RWPE1 (cell line): ENCODE data around the gene CTAG1B.
"Not testable (repeated sequence)": the region's sequence is repeated elsewhere in the genome, so short reads cannot be mapped to it uniquely, and the experiment has no call there.

ENCODE experiments used
- CTCF ChIA-PET: fragments of 350-600 bp; sonication (Branson Sonifier 250); formaldehyde crosslinking; extraction: SDS; loops from one replicate; lab custom pipeline; 2021; lab: Yijun Ruan, JAX
- POLR2A ChIA-PET: fragments of 400-600 bp; formaldehyde crosslinking; extraction: SDS; loops from one replicate; lab custom pipeline; 2020; ENCODE audit warnings: antibody characterized with exemption; ENCODE audit not compliant: low non-redundant PET; lab: Yijun Ruan, JAX
- DNase-seq: peaks from one replicate; pipeline ENCODE4 v3.0.0; 2012; ENCODE audit warnings: low spot score
- H3K27ac ChIP-seq: fragments of 450-650 bp; 2 replicates; pipeline ENCODE4 v1.5.1; 2017
- CTCF ChIP-seq: fragments of 450-650 bp; conservative IDR thresholded peaks from 2 replicates; pipeline ENCODE4 v1.5.1; 2017; ENCODE audit warnings: low read depth, mild to moderate bottlenecking

The CTAG1B gene

GRCh38 chrX:154650221-154650510 lies 31.1 kb upstream of the CTAG1B start:
- H3K27ac ChIP-seq = no peak overlapping the region
- POLR2A ChIA-PET = no interaction called here
- CTCF ChIA-PET = no interaction called here
- no peak for DNase-seq
- TF ChIP-seq CTCF = no peak

- no peak for DNase-seq
- TF ChIP-seq CTCF = no peak
- CTCF ChIA-PET = no interaction called here
- H3K27ac ChIP-seq = no peak overlapping the region
- POLR2A ChIA-PET = no interaction called here
Observed at GRCh38 chrX:154649503-154650220, 30.6 kb upstream of the CTAG1B start.

GRCh38 chrX:154648931-154649330 lies 29.8 kb upstream of the CTAG1B start:
- DNase-seq = no peak
- POLR2A ChIA-PET = no interaction called here
- TF ChIP-seq CTCF = no peak
- H3K27ac ChIP-seq = no peak overlapping the region
- CTCF ChIA-PET = no interaction called here

GRCh38 chrX:154645745-154646378 lies 26.8 kb upstream of the CTAG1B start:
- CTCF ChIA-PET, DNase-seq, H3K27ac ChIP-seq, POLR2A ChIA-PET: not testable (repeated sequence)

GRCh38 chrX:154643708-154644107 lies 24.6 kb upstream of the CTAG1B start:
- H3K27ac ChIP-seq, DNase-seq, CTCF ChIA-PET, POLR2A ChIA-PET: not testable (repeated sequence)

- CTCF ChIA-PET, DNase-seq, POLR2A ChIA-PET: not testable (repeated sequence)
Observed at GRCh38 chrX:154641740-154642139, 22.7 kb upstream of the CTAG1B start.

GRCh38 chrX:154633661-154634060 lies 14.6 kb upstream of the CTAG1B start:
- POLR2A ChIA-PET, DNase-seq, H3K27ac ChIP-seq, CTCF ChIA-PET: not testable (repeated sequence)

More at GRCh38 chrX:154641740-154642139, 22.7 kb upstream of the CTAG1B start:
- not testable (repeated sequence) for H3K27ac ChIP-seq

GRCh38 chrX:154630949-154631348 lies 11.9 kb upstream of the CTAG1B start:
- DNase-seq, H3K27ac ChIP-seq, POLR2A ChIA-PET, CTCF ChIA-PET: not testable (repeated sequence)

- CTCF ChIA-PET, DNase-seq, H3K27ac ChIP-seq, POLR2A ChIA-PET: not testable (repeated sequence)
Observed at GRCh38 chrX:154628960-154629359, 9.9 kb upstream of the CTAG1B start.

- POLR2A ChIA-PET, DNase-seq, H3K27ac ChIP-seq, CTCF ChIA-PET: not testable (repeated sequence)
Observed at GRCh38 chrX:154620767-154621414, 1.8 kb upstream of the CTAG1B start.

GRCh38 chrX:154613586-154613985 lies 5.5 kb downstream of the CTAG1B start:
- POLR2A ChIA-PET, CTCF ChIA-PET: not testable (repeated sequence)

GRCh38 chrX:154611146-154611545 lies 7.9 kb downstream of the CTAG1B start:
- POLR2A ChIA-PET, CTCF ChIA-PET, DNase-seq, H3K27ac ChIP-seq: not testable (repeated sequence)

More at GRCh38 chrX:154613586-154613985, 5.5 kb downstream of the CTAG1B start:
- H3K27ac ChIP-seq, DNase-seq: not testable (repeated sequence)

GRCh38 chrX:154608823-154609222 lies 10.3 kb downstream of the CTAG1B start:
- POLR2A ChIA-PET, CTCF ChIA-PET, DNase-seq, H3K27ac ChIP-seq: not testable (repeated sequence)

GRCh38 chrX:154607976-154608375 lies 11.1 kb downstream of the CTAG1B start:
- CTCF ChIA-PET, POLR2A ChIA-PET, DNase-seq: not testable (repeated sequence)

More at GRCh38 chrX:154607976-154608375, 11.1 kb downstream of the CTAG1B start:
- not testable (repeated sequence) for H3K27ac ChIP-seq
